Renal pelvis (tissue), 4 donors: ENCODE measurements around the gene PCCA. TPM values are rescaled to one million over a fixed set of nuclear protein-coding genes. Genes with fewer than 3 reads are reported as not detected.
A peak's percentile ranks its signal among the peaks of the same experiment; 100 is the strongest.
"Not testable (repeated sequence)": the region's sequence is repeated elsewhere in the genome, so short reads cannot be mapped to it uniquely, and the experiment has no call there.

ENCODE experiments used
- DNase-seq: peaks from one replicate; pipeline ENCODE4 v3.0.0-alpha.2; 2013
- polyA plus RNA-seq, 3 donors: library from polyadenylated mRNA; unstranded; fragments of 120-200 nt; gene quantifications; one replicate each; pipeline ENCODE4 v1.2.1, GENCODE V29; 2013; ENCODE audit not compliant: insufficient read length in 3 of 3

Gene PCCA
- polyA plus RNA-seq, 3 donors: 49.0 to 53.6 (median 51.0) TPM

DNA sequence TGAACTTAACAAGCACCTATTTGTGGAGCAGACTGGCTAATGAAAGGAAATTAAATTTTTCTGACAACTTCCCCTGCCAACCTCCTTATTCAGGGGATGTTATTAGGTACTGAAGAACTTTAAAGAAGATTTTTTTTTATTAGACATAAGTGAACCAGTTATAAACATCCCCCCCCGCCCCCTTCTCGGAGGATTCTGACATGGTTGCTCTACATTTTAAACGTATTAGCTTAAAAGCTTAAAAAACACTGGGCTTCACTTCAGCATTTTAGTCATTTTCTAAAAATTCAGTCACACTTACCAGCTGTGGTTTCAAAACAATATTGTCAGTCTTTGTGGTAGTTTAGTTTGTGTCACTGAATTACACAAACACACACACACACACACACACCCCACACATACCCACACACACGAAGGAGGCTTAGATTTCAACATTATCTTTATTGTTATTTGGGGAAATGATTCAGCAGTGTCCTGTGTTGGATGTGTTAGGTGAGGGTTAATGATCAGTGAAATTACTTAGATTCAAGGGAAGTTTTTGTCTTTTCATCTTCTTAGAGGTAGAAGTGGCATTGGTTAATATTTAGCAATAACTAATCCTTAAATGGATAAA is 145.7 kb downstream of the PCCA start:
- DNase-seq: peak; percentile 31

DNA sequence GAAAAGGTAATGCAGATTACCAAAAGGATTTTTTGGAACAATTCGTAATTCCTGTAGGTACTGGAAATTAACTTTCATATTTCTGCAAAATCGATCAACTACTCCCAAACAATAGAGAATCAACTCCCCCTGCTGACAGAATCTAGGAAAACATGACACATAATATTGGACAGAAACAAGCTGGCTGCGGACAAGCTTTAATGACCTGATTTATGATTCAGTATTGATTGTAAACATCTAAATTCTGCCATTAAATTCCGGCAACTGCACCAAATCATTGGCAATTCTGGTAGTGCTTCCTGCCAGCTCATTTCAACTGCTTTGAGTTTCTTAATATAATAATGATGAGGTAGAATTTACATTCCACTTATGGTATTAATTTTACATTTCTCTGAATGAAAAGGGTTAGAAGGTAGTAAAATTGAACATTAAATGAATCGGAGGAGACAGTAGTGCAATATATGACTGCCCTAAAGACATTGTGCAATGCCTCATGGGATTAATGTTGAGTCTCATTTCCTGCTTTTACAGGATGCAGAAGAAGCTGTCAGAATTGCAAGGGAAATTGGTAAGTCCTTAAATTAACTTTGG is 146.5 kb downstream of the PCCA start:
- DNase-seq: peak; percentile 20

DNA sequence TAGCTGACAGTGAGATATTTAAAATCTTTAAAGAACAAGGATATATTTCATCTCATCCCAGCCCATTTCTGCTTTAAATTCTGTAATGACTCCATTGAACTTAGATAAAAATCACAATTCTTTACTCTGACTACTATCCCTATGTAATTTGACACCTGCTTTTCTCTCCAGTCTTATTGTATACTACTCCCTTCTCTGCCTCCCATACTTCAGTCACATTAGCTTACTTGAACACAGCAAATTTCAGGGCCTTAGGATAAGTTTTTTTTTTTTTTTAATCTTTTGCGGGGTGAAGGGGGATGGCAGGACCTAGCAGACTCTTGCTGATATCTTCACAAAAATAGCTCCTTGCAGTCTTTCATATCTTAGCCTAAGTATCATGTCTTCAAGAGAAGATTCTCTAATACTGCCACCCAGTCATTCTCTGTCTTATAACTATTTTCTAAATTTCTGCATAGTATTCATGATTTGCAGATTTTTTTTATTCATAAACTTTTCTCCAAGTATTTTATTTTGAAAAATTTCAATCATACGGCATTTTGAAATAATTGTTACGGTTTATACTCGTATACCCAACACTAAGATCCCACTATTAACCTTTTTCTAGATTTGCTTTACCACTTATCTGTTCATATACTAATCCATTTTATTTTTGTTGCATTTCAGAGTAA is 151.4 kb downstream of the PCCA start:
- no peak for DNase-seq

DNA sequence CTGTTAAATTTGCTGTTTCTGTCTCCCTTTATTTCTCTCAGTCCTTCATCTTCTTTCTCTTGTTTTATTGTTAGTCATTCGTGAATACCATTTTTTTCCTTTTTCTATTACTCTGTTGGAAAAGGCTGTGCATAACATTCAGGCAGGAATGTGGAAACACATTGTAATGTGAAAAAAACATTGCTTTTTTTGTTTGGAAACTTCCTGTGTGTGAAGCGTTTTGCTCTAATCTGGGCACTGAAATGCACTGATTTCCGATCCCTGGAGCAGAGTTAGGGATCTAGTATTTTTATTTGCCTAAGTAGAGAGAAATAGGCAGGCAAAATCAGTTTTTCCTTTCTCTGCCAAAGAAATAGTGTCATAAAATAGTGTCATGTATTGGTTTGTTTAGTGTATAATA is 155.5 kb downstream of the PCCA start:
- DNase-seq: no peak

DNA sequence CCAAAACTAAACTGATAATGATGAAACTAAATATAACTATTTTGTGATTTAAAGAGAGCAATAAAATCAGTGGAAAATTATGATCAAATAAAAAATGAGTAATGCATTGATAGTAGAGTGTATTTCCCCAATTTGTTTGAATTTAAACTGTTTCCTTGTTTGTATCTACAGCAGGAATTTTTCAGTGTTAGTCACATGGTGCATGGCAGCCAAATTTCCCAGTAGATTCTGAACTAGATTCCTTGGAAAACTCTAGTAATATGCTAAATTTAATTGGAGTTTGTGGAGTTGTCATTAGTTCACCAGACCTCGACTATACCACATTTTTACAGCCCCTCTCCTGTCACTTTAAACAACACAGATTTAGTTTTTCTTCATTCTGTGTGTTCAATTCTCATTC is 156.2 kb downstream of the PCCA start:
- no peak for DNase-seq

DNA sequence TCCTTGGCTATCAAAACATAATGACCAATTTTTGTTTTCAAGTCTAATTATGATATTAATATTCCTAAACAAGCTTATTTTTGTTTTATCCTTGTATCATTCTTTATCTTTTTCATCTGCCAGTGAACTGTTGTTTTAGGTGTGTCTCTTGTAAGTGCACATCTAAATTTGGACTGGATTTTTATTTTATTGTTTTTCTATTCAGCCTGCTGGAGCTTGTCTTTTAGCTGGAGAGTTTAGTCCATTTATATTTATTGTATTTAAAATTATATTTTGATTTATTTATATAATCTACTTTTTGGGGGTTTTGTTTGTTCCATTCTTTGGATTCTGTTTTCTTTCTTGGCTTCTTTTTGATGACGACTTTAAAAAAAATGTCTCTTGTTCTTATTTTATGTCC is 159.0 kb downstream of the PCCA start:
- no peak for DNase-seq

DNA sequence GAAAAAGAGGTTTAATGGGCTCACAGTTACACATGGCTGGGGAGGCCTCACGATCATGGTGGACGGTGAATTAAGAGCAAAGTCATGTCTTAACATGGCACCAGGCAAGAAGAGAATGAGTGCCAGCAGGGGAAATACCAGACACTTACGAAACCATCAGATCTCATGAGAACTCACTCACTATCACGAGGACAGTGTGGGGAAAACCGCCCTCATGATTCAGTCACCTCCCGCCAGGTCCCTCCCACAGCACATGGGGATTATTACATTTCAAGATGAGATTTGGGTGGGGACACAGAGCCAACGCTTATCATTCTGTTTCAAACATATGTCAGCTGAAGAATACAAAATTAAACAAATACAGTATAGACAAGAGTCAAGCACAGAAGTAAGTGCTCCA is 165.1 kb downstream of the PCCA start:
- DNase-seq: no peak

DNA sequence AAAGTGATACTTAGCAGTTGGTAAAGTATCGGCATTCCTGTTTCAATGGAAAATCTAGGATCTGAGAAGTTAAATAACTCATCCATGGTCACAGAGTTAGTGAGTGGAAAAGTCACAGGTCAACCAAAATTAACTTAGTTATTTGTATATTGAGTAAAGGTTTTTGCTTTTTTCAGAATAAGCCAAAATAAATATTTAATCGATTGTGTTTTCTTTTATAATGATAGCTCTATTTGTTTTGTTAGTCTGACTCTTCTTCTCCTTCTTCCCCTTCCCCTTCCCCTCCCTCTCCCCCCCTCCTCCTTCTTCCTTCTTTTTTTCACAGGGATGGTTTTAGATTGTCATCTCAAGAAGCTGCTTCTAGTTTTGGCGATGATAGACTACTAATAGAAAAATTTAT is 173.5 kb downstream of the PCCA start:
- DNase-seq: no peak

DNA sequence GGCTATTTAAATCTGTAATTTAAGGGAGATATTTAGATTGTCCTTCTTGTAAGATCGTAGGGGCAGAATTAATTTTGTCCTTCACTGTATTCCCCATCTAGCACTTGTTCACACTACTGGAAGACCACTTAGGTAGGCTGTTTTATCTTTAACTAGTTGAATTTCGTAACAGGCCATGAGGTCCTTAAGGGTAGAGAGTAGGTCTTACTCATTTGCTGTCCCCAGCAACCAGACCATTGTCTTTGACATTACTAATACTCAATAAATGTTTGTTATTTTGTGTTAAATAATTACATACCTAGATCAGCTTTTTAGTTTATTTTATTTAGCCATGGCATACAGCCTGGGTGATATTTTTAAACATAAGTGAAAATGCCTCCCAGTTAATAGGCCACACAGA is 177.1 kb downstream of the PCCA start:
- DNase-seq: no peak

DNA sequence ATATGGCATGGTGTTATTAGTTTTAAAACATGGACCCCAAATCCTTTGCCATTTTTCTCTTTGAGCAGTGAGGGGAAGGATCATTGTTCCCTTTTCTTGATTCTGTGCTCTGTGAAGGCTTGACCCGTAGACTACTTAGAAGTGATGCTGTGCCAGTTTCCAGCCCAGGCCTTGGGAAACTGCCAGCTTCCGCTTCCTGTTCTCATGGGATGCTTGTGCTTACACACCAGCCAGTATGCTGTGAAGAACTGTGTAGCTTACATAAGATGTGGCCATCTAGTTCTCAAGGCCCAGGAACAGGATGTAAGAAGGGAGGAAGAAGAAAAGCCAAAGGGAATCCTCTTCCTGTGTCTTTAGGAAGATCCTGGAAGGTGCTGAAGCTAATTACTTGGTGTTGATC is 180.9 kb downstream of the PCCA start:
- DNase-seq: no peak

DNA sequence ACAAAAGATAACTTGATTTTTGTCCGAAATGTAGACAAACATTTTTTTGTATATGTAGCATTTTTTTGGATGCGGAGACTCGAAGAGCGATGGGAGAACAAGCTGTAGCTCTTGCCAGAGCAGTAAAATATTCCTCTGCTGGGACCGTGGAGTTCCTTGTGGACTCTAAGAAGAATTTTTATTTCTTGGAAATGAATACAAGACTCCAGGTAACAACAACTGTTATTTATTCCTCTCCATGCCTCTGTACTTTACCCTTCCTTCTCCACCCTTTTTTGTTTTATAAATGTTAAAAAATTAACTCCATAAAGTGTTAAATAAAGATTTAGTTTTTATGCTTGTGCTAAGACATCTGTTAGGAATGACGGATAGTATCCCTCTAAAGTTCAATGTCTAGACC is 184.2 kb downstream of the PCCA start:
- no peak for DNase-seq

DNA sequence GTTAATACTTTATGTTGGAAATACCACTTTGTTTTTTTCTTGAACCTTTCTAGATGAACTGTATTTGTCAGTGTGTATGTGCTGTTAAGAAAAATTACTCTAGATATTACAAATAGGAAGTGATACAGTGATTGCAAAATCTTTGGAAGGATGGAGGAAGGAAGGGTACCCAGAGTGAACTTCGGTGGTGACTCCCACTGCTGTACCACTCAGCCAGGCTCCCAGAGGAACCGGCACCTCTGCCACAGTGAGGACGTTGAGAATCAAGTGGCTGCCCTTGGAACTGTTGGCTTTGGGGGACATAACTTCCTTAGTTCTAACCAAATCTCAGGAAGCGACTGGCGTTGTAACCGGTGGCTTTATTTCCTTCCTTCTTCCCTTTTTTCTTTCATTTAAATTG is 184.7 kb downstream of the PCCA start:
- DNase-seq: no peak

DNA sequence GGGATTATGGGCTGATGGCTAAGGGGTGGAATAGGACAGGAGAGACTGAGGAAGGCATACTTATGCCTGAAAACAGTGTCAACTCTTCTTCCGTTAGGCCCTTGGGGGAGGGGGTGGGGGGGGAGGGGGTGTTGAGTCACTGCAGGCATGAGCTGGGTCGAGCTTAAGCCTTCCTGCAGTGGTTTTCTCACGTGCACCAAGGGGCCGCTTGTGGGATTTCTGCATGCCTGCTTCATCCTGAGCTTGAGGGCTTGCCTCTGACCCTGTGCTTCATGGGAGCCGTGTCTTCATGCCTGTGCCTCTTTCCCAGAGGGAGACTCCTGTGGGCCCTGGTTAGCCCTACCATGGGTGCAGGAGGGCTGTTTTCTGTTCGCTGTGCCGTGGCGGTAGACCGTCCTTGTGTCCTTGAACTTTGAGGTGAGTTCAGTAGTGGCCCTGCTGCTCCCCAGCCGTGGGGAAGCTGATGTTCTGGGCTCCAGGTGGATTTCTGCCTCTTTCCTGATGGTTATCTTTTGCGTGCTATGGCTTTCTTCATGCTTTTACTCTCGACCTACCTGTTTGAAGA is 186.1 kb downstream of the PCCA start:
- no peak for DNase-seq

DNA sequence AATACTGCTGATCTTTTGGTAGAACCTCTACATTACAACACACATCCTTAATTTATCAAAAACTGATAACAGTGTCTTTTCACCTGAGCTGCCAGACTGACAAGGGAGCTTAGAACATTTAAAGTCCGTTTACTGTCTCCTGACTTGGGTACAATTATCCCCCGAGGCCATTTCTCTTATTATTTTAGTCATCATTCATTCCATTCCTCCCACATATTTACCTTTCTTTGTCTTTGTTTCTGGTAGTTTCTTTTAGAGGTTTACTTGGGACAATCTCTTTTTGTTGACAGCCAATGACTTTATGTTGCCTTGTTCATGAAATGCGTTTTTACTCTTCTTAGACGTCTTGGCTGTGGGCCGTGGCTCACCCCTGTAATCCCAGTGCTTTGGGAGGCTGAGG is 186.9 kb downstream of the PCCA start:
- DNase-seq: no peak

DNA sequence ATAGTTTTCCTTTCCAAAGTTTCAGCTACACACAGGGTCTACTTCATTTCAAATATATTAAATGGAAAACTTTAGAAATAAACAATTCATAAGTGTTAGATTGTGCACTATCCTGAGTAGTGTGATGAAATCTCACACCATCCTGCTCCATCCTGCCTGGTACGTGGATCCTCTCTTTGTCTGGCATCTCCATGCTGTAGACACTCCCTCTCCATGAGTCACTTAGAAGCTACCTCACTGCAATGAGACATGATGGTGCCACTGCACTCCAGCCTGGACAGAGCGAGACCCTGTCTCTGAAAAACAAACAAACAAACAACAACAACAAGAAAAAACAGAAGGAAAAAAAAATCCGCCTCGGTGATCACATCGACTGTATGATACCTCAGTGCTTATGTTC is 191.8 kb downstream of the PCCA start:
- no peak for DNase-seq

DNA sequence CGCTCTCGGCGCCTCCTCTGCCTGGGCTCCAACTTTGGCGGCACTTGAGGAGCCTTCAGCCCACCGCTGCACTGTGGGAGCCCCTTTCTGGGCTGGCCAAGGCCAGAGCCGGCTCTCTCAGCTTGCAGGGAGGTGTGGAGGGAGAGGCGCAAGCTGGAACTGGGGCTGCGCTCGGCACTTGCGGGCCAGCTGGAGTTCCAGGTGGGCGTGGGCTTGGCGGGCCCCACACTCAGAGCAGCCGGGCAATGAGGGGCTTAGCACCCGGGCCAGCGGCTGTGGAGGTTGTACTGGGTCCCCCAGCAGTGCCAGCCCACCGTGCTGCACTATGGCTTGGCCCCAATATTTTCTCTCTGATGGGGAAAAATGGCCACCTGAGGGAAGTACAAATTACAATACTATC is 193.4 kb downstream of the PCCA start:
- not testable (repeated sequence) for DNase-seq

DNA sequence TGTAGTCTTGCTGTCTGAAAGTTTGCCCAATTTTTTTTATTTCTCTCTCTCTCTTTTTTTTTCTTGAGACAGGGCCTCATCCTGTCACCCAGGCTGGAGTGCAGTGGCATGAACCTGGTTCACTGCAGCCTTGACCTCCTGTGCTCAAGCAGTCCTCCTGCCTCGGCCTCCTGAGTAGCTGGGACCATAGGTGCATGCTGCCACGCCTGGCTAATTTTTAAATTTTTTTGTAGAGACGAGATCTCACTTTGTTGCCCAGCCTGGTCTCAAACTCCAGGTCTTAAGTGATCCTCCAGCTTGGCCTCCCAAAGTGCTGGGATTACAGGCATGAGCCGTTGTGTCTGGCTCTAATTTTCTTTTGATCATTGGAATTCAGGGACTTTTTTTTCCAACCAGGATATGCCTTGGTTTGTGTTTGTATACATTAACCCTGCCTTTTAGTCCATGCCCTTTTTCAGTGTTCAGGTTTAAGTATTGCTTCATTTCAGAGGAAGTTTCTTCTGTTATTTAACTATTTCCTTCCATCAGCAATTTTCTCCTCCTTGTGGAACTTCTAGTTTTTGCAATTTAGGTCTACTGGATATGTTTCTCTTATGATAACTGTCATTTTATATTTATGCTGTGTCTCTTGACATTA is 201.4 kb downstream of the PCCA start:
- no peak for DNase-seq

DNA sequence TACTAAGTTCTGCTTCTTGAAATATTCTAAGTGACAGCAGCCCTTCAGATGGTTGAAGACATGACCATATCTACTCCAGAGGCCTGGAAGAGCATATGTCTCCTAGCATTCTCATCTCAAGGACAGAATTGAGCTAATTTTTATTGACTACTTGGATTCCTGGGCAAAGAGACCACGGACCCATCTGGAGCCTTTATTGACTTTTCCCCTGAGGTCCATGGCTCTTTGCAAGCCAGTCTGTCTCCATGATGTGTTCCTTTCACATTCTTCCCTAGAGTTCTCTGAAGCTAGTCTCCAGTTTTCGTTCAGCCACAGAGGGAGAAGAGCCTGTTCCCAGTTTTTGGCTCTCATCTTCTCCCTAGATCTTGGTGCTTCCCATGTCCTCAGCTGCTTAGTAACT is 202.7 kb downstream of the PCCA start:
- DNase-seq: no peak

DNA sequence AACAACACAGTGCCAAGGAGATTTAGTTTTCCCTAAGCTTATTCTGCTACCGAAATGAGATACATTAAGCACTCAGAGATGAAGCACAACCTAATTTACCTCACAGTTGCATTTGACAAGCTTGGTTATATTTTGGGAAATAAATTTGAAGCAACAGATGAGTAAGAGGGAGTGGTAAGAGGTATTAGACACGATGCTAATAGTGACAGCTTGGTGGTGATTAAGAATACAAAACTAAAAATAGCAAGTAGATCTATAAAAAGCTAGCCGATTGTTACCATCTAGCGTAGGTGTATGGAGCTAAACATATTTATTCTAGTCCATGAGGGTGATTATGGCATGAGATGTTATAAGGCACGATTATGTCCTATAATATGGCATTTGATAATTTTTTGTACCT is 208.5 kb downstream of the PCCA start:
- DNase-seq: no peak

DNA sequence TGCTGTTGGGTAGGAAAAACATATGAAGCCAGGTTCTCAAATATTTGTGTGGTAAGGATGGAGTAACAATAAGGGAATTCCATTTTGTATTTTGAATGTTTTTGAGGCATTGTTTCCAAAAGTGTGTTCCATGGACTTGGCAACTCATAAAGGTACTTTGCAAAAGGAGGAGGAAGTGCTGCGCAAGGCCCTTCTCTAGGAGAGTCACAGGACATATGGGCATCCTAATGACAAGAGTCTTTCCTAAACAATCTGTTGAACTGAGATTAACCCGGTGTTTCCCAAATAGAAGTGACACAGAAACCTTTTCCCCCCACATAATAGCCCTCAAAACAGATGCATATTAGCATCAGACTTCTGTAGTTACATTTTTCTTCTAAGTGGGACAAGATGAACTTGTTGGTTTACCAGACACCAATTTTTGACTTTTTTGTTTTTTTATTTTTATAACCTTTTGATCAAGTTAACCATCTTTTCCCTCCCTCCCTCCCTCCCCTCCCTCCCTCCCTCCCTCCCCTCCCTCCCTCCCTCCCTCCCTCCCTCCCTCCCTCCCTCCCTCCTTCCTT is 209.3 kb downstream of the PCCA start:
- DNase-seq: no peak

DNA sequence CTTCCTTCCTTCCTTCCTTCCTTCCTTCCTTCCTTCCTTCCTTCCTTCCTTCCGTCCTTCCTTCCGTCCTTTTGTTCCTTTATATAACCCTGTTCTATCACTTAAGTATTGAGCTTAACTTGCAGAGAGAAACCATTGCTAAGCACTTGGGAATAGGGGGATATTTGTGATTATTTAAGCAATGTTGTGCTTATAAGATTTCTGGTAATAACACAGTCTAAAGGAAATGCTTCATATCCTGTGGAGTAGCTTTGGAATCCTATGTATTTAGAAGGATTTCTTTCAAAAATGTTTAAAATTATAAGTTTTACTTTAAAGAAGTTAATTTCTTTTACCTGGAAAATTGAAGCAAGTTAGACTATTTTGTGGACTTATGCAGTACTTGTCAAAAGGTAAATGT is 209.8 kb downstream of the PCCA start:
- DNase-seq: no peak

DNA sequence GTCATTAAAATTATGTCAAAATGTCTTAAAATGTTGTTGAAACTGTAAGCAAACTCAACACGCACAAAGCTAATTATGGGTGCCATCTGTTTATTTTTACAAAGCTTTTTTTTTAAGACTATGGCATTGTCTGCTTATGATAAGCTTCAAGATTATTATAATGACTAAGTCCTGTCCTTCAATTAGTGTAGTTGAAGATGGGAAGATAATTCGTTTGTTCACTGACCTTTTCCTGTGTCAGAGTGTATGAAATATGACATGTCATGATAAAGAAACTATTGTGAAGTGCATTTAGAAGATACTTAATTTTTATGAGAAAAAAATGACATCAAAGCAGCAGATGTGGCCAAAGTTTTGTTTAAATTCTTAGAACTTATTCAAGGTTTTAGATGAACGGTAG is 211.3 kb downstream of the PCCA start:
- no peak for DNase-seq

DNA sequence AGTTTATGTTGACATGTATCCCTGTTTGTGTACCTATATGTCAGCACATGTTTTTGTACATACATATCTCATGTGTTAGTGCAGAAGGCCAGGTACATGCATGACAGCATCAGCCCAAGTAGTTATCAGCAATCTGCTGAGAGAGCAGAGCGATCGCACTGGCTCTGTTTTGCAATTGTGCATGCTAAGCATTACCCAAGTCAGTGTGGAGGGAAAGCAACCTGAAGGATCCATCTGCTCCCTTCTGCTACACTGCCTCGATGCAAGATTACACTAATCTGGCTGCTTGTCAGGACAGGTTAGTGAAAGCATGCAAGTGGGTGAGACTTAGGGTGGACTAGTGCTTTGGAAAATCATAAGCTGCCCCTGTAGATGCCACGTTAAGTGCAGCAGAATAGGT is 211.8 kb downstream of the PCCA start:
- no peak for DNase-seq
